HepG2 (cell line): Measurements from ENCODE around the gene IQCE. TPM values are rescaled to one million over a fixed set of nuclear protein-coding genes. Genes with fewer than 3 reads are reported as not detected.

Experiments
- ATF1 ChIP-seq: IDR thresholded peaks from 2 replicates; pipeline ENCODE4 v1.6.1; 2016; ENCODE audit warnings: mild to moderate bottlenecking, control low read depth
- CC2D1A ChIP-seq: sonication (generic); formaldehyde crosslinking; IDR thresholded peaks from 2 replicates; pipeline ENCODE4 v1.8.1; 2023; ENCODE audit warnings: mild to moderate bottlenecking, missing genetic modification reagents
- FUBP1 ChIP-seq: sonication (generic); formaldehyde crosslinking; IDR thresholded peaks from 2 replicates; pipeline ENCODE4 v1.5.1; 2020; ENCODE audit warnings: missing genetic modification reagents, mild to moderate bottlenecking, borderline replicate concordance
- MED1 ChIP-seq: sonication (generic); formaldehyde crosslinking; IDR thresholded peaks from 2 replicates; pipeline ENCODE4 v1.4.0; 2020; ENCODE audit warnings: missing genetic modification reagents
- SP140L ChIP-seq: sonication (generic); formaldehyde crosslinking; IDR thresholded peaks from 2 replicates; pipeline ENCODE4 v1.4.0; 2020; ENCODE audit warnings: missing genetic modification reagents, borderline replicate concordance
- TMF1 ChIP-seq: sonication (generic); formaldehyde crosslinking; IDR thresholded peaks from 2 replicates; pipeline ENCODE4 v1.8.1; 2022; ENCODE audit warnings: low read depth, missing genetic modification reagents
- TP53 ChIP-seq: sonication (generic); formaldehyde crosslinking; conservative IDR thresholded peaks from 2 replicates; pipeline ENCODE4 v1.4.0; 2020; ENCODE audit warnings: missing genetic modification reagents
- U2AF1 ChIP-seq: fragments of 200-400 bp; formaldehyde crosslinking; optimal IDR thresholded peaks from 2 replicates; pipeline ENCODE3; 2017; ENCODE audit warnings: mild to moderate bottlenecking, low read depth, low read length
- XRCC5 ChIP-seq: fragments of 200-400 bp; formaldehyde crosslinking; optimal IDR thresholded peaks from 2 replicates; pipeline ENCODE3; 2017; ENCODE audit warnings: mild to moderate bottlenecking, low read length
- ZMYM2 ChIP-seq: sonication (generic); formaldehyde crosslinking; IDR thresholded peaks from 2 replicates; pipeline ENCODE4 v1.8.0; 2022; ENCODE audit warnings: mild to moderate bottlenecking, missing genetic modification reagents
- ZNF446 ChIP-seq: sonication (generic); formaldehyde crosslinking; IDR thresholded peaks from 2 replicates; pipeline ENCODE4 v1.5.0; 2020; ENCODE audit warnings: mild to moderate bottlenecking, missing genetic modification reagents
- ZNF547 ChIP-seq: sonication (generic); formaldehyde crosslinking; IDR thresholded peaks from 2 replicates; pipeline ENCODE4 v1.5.1; 2020; ENCODE audit warnings: mild to moderate bottlenecking, missing genetic modification reagents
- ZNF609 ChIP-seq: sonication (generic); formaldehyde crosslinking; IDR thresholded peaks from 2 replicates; pipeline ENCODE4 v1.4.0; 2020; ENCODE audit warnings: mild to moderate bottlenecking, missing genetic modification reagents, borderline replicate concordance
- ZNF646 ChIP-seq: sonication (generic); formaldehyde crosslinking; IDR thresholded peaks from 2 replicates; pipeline ENCODE4 v1.9.0; 2021; ENCODE audit warnings: mild to moderate bottlenecking, missing genetic modification reagents
- ZNF839 ChIP-seq: sonication (generic); formaldehyde crosslinking; IDR thresholded peaks from 2 replicates; pipeline ENCODE4 v1.4.0; 2020; ENCODE audit warnings: missing genetic modification reagents, mild to moderate bottlenecking, borderline replicate concordance
- polyA plus RNA-seq, 8 experiments: library from polyadenylated mRNA; depleted of rRNA in 3 of 8; stranded (reverse) in 7 of 8; unstranded in 1 of 8; fragments of >200 nt; fragmentation: Illumina TruSeq in 4 of 8; extraction: Trizol in 4 of 8; gene quantifications; 2 replicates each; pipeline versions ENCODE4 v1.2.1 to v1.2.3, GENCODE V29; 2011 to 2016; ENCODE audit warnings: low read depth in 4 of 8, missing spikeins in 1 of 8, mixed read lengths in 1 of 8; ENCODE audit not compliant: insufficient read depth in 1 of 8
- total RNA-seq, 5 experiments: library from RNA; depleted of rRNA; stranded (reverse); fragments of >200 nt; fragmentation: Illumina TruSeq; extraction: Trizol; gene quantifications; 2 replicates each; pipeline ENCODE4 v1.2.3, GENCODE V29; 2016; ENCODE audit warnings: low read depth in 1 of 5

The IQCE gene
- total and polyA plus RNA-seq, 2 of the 13 experiments (the other 11 are each of a cell fraction or from before 2014, with no cell fraction given), result 1.5 to 2.5 TPM

GRCh38 chr7:2555121-2556052, 3.4 kb upstream of the IQCE start, which contains the start of gene BRAT1 (continued):
- TF ChIP-seq ZMYM2 (CRISPR knock-in tag) (no peak), ATF1 (no peak), ZNF609 (CRISPR knock-in tag) (peak; percentile 51; the same call in 1 of the 2 replicates), XRCC5 (peak; percentile 55), SP140L (no peak), TMF1 (no peak; the same call in 1 of the 2 replicates), ZNF646 (CRISPR knock-in tag) (no peak), ZNF547 (CRISPR knock-in tag) (peak; percentile 58; the same call in 1 of the 2 replicates), U2AF1 (peak; percentile 58), TP53 (no peak), FUBP1 (CRISPR knock-in tag) (no peak), ZNF446 (CRISPR knock-in tag) (no peak), CC2D1A (no peak), ZNF839 (CRISPR knock-in tag) (no peak; the same call in 1 of the 2 replicates), MED1 (no peak)
